CD8-positive, alpha-beta memory T cell (primary cell): ENCODE measurements around the gene DAPK3. TPM values are rescaled to one million over a fixed set of nuclear protein-coding genes. Genes with fewer than 3 reads are reported as not detected.

ENCODE experiments used
- CTCF ChIA-PET: fragments of 350-600 bp; sonication (Branson Sonifier 250); formaldehyde crosslinking; loops from one replicate; lab custom pipeline; 2021; ENCODE audit warnings: antibody characterized with exemption; lab: Charles Lee
- POLR2A ChIA-PET: fragments of 350-600 bp; sonication (Branson Sonifier 250); formaldehyde crosslinking; loops from one replicate; lab custom pipeline; 2021; ENCODE audit warnings: antibody characterized with exemption; lab: Charles Lee
- DNase-seq, 5 donors: peaks; one replicate each; pipeline versions ENCODE4 v3.0.0 to v3.0.0-alpha.2; 2020 to 2022; ENCODE audit warnings: mixed read lengths in 1 of 5
- H3K27ac ChIP-seq: one replicate; pipeline ENCODE4 v1.7.0; 2013; ENCODE audit warnings: low read depth, mild to moderate bottlenecking, low read length, moderate library complexity
- H3K27me3 ChIP-seq: 2 replicates; pipeline ENCODE4 v1.7.0; 2013; ENCODE audit warnings: low read length, mild to moderate bottlenecking; ENCODE audit not compliant: insufficient read depth, poor library complexity, severe bottlenecking
- H3K36me3 ChIP-seq: 2 replicates; pipeline ENCODE4 v1.7.0; 2013; ENCODE audit warnings: mild to moderate bottlenecking, low read length, moderate library complexity; ENCODE audit not compliant: insufficient read depth
- H3K4me1 ChIP-seq: 2 replicates; pipeline ENCODE4 v1.7.0; 2013; ENCODE audit warnings: mild to moderate bottlenecking, low read length, moderate library complexity; ENCODE audit not compliant: insufficient read depth
- H3K4me3 ChIP-seq: 2 replicates; pipeline ENCODE4 v1.7.0; 2013; ENCODE audit warnings: mild to moderate bottlenecking, low read length
- H3K9me3 ChIP-seq: 2 replicates; pipeline ENCODE4 v1.7.0; 2013; ENCODE audit warnings: mild to moderate bottlenecking, low read length
- H3K27ac Mint-ChIP-seq, 8 donors: one replicate each; pipeline ENCODE4 v1.8.0; 2020 to 2021; ENCODE audit warnings: mixed read lengths in 8 of 8, mild to moderate bottlenecking in 6 of 8, inconsistent platforms in 3 of 8, moderate library complexity in 3 of 8
- H3K27me3 Mint-ChIP-seq, 2 donors: one replicate each; pipeline ENCODE4 v1.8.0; 2020 to 2021; ENCODE audit warnings: mixed read lengths in 2 of 2, mild to moderate bottlenecking in 1 of 2, moderate library complexity in 1 of 2
- H3K36me3 Mint-ChIP-seq, 3 donors: one replicate each; pipeline ENCODE4 v1.8.0; 2020 to 2021; ENCODE audit warnings: mixed read lengths in 3 of 3, inconsistent platforms in 1 of 3, mild to moderate bottlenecking in 1 of 3
- H3K4me1 Mint-ChIP-seq, 3 donors: one replicate each; pipeline ENCODE4 v1.8.0; 2020 to 2021; ENCODE audit warnings: mixed read lengths in 3 of 3, inconsistent platforms in 1 of 3, mild to moderate bottlenecking in 1 of 3
- H3K4me3 Mint-ChIP-seq, 7 donors: one replicate each; pipeline ENCODE4 v1.8.0; 2020 to 2021; ENCODE audit warnings: mixed read lengths in 7 of 7, mild to moderate bottlenecking in 6 of 7, moderate library complexity in 4 of 7, inconsistent platforms in 2 of 7
- H3K9me3 Mint-ChIP-seq, 5 donors: one replicate each; pipeline ENCODE4 v1.8.0; 2020 to 2022; ENCODE audit warnings: mixed read lengths in 5 of 5, mild to moderate bottlenecking in 3 of 5, moderate library complexity in 2 of 5, inconsistent platforms in 1 of 5
- polyA plus RNA-seq: library from polyadenylated mRNA; unstranded; fragments of 300-500 nt; fragmentation: Illumina TruSeq; gene quantifications from one replicate; pipeline ENCODE4 v1.2.3, GENCODE V29; 2021
- total RNA-seq, 2 experiments: library from RNA; stranded (reverse); gene quantifications; one replicate each; pipeline ENCODE4 v1.2.3, GENCODE V29; 2021

Gene DAPK3
- 10 to 100 TPM; 42.5 to 44.9 TPM for total RNA-seq
- 38.5 TPM for polyA plus RNA-seq

DNA sequence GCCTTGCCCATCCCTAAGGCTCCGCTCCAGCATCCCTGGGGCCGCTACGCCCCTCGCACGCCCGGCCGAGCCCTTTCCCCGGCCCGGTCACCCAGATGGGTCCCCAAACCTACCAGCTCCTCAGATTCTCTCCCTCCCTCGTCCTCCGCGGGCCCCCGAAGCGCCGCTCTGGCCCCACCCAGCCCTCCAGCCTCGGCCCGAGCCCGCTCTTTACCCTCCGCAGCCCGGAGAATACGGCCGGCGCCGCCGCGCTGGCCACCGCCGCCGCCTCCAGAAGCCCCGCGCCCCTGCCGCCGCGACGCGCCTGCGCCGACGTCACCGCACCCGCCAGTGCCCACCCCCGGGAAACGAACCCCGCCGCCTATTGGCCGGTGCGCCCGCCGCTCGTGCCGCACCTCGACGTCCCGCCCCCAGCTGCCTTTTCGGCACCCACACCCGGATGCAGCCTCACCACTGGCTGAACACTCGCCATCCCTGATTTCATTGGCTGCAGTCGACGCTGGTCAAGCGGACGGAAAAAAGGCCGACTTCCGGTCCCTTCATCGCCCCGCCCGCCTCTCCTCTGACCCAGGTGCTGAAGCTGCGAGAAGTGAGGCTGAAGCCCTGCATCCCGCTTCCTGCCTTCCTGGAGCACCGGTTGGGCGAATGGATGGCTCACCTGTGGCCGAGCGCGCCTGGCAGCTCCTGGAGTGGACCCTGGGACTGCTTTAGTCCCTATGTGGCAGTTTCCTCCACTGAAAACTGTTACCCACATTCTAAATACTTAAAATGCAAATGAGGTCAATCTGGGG, at the start of gene DAPK3:
DAPK3 (minus strand) TSS at position 292 of the 791 bp plus-strand sequence. CDS start 1,364 bp downstream, outside the sequence.
- H3K36me3 ChIP-seq = peaks cover 9% of the 10 kb centered on the region
- peaks cover 0 to 3% of the 10 kb centered on the region in 2 donors for H3K27me3 Mint-ChIP-seq
- H3K4me1 Mint-ChIP-seq = peaks cover 21 to 39% (median 38%) of the 10 kb centered on the region in 3 donors
- peaks cover 0 to 43% (median 2%) of the 10 kb centered on the region in 3 donors for H3K36me3 Mint-ChIP-seq
- ChIA-PET CTCF (interaction anchor here (0.9 to 3.8 kb wide), 4 partner anchors 12 to 138 kb away, joined by 3 to 14 read pairs (median 6); partner anchors contain the start of gene EEF2), POLR2A (interaction anchor here (0.6 to 1.6 kb wide), 7 partner anchors 8 to 208 kb away, joined by 3 to 25 read pairs (median 4); partner anchors contain the start of genes EEF2 and MRPL54)
- peak within 1 kb of the TSS; percentile 84 for H3K27ac ChIP-seq
- H3K9me3 ChIP-seq = no peaks in the 10 kb centered on the region
- peak within 1 kb of the TSS; percentile 87 to 95 (median 89) for H3K4me3 Mint-ChIP-seq
- H3K27me3 ChIP-seq = no peaks in the 10 kb centered on the region
- peak within 1 kb of the TSS; percentile 80 to 95 (median 90) for H3K27ac Mint-ChIP-seq
- H3K4me1 ChIP-seq = peaks cover 18% of the 10 kb centered on the region
- H3K9me3 Mint-ChIP-seq = no peaks in the 10 kb centered on the region
- H3K4me3 ChIP-seq = peak within 1 kb of the TSS; percentile 84
- DNase-seq = peak; percentile 83 to 91 (median 87)

DNA sequence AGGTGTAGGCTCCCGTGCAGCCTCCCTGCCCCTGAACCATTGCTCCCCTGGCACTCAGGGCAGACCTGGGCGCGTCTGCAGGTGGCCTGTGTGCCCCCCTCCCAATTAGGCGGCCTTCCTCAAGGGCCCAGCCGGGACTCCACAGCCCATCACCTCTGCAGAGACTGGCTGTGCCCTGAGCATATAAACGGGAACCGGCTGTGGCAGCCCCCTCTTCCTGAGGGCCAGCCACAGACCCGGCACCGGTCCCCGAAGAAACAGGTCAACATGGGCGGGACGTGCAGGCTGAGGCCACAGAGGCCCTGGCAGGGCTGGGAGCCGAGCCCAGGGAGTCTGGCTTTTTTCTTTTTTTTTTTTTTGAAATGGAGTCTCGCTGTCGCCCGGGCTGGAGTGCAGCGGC, 48.7 kb upstream of the DAPK3 start:
- Histone ChIP-seq H3K9me3 (no peaks in the 10 kb centered on the region), H3K4me1 (no peaks in the 10 kb centered on the region), H3K36me3 (peaks cover 8% of the 10 kb centered on the region), H3K4me3 (no peak overlapping the region), H3K27ac (no peak overlapping the region), H3K27me3 (no peaks in the 10 kb centered on the region)
- Mint-ChIP-seq H3K4me1 (peaks cover 0 to 21% (median 3%) of the 10 kb centered on the region in 3 donors), H3K36me3 (peaks cover 3 to 50% (median 3%) of the 10 kb centered on the region in 3 donors), H3K9me3 (peaks cover 0 to 3% (median 0%) of the 10 kb centered on the region in 5 donors), H3K27me3 (no peaks in the 10 kb centered on the region), H3K4me3 (no peak overlapping the region), H3K27ac (no peak overlapping the region)
- CTCF ChIA-PET = no interaction called here
- no peak for DNase-seq
- POLR2A ChIA-PET = no interaction called here

DNA sequence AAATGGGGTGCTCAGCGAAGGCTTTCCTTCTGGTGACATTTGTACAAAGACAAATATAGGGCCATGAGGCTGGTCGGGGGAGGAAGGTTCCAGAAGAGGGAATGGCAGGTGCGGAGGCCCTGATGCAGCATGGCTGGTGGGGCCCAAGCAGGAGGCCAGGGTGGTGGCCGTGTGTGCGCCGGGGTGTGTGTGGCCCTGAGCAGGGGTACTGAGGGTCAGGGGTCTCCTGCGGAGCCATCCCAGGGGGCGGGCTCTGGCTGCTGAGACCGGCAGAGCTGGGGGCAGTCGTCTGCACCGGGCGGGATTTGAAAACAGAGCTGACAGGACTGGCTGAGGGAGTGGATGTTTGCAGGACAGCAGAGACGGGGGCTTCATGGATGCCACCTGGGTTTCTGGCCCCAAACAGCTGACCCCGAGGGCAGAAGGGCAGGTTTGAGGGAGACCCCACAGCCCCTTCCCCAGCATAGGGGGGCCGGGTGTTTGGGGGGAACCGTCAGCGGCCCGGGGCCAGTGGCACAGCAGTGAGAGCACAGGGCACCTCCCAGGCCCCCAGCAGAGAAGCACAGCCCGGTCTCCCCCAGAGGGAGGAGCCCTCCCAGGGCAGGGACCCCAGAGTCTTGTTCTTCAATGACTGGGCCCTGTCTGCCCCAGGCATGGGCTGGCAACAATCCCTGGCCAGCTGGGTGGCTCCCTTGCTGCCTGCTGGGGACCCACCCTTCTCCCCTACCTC, 48.0 kb upstream of the DAPK3 start:
- peak overlapping the region in 1 of 8 donors; percentile 17 for H3K27ac Mint-ChIP-seq
- H3K36me3 Mint-ChIP-seq = peaks cover 3 to 49% (median 3%) of the 10 kb centered on the region in 3 donors
- no peaks in the 10 kb centered on the region for H3K4me1 ChIP-seq
- ChIA-PET POLR2A (no interaction called here), CTCF (no interaction called here)
- no peak overlapping the region for H3K4me3 Mint-ChIP-seq
- peaks cover 0 to 27% (median 5%) of the 10 kb centered on the region in 3 donors for H3K4me1 Mint-ChIP-seq
- no peak for DNase-seq
- no peaks in the 10 kb centered on the region for H3K9me3 ChIP-seq
- no peak overlapping the region for H3K4me3 ChIP-seq
- H3K27ac ChIP-seq = no peak overlapping the region
- peaks cover 0 to 3% (median 0%) of the 10 kb centered on the region in 5 donors for H3K9me3 Mint-ChIP-seq
- no peaks in the 10 kb centered on the region for H3K27me3 Mint-ChIP-seq
- no peaks in the 10 kb centered on the region for H3K27me3 ChIP-seq
- H3K36me3 ChIP-seq = peaks cover 4% of the 10 kb centered on the region

DNA sequence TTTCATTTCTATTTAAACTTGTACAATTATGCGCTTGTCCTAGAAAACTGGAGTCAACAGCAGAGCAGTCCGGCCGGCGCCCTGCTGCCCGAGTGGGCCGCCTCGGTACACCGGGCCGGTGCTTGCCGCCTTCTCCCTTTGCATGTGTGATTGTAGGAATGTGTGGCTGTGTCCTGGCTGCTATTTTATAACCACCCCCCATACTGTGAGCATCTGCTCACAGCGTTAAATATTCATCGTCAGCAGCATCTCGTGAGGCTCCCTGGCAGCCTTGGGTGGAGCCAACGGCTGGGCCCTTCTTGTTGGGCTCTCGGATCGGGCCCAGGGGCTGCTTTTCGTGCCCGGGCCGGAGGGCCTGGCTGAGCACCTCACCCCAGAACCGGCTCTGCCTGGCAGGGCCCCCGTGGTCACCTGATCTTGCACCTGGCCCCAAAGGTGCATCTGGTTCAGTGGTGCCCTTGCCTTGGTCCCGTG, 47.3 kb upstream of the DAPK3 start:
- Histone ChIP-seq H3K4me1 (no peaks in the 10 kb centered on the region), H3K27me3 (no peaks in the 10 kb centered on the region), H3K27ac (no peak overlapping the region), H3K9me3 (no peaks in the 10 kb centered on the region), H3K36me3 (no peaks in the 10 kb centered on the region), H3K4me3 (no peak overlapping the region)
- Mint-ChIP-seq H3K4me1 (peaks cover 0 to 27% (median 5%) of the 10 kb centered on the region in 3 donors), H3K27me3 (no peaks in the 10 kb centered on the region), H3K9me3 (peaks cover 0 to 3% (median 0%) of the 10 kb centered on the region in 5 donors), H3K4me3 (no peak overlapping the region), H3K36me3 (peaks cover 3 to 49% (median 3%) of the 10 kb centered on the region in 3 donors), H3K27ac (no peak overlapping the region)
- ChIA-PET CTCF (no interaction called here), POLR2A (no interaction called here)
- no peak for DNase-seq

GRCh38 chr19:4016903-4017638, 46.2 kb upstream of the DAPK3 start:
- H3K36me3 Mint-ChIP-seq = peaks cover 2 to 58% (median 2%) of the 10 kb centered on the region in 3 donors
- peaks cover 0 to 2% (median 0%) of the 10 kb centered on the region in 5 donors for H3K9me3 Mint-ChIP-seq
- H3K27me3 Mint-ChIP-seq = no peaks in the 10 kb centered on the region
- H3K36me3 ChIP-seq = no peaks in the 10 kb centered on the region
- no peak for DNase-seq
- H3K4me1 ChIP-seq = no peaks in the 10 kb centered on the region
- H3K4me3 ChIP-seq = no peak overlapping the region
- H3K27me3 ChIP-seq = no peaks in the 10 kb centered on the region
- no peaks in the 10 kb centered on the region for H3K9me3 ChIP-seq
- CTCF ChIA-PET = no interaction called here
- H3K27ac ChIP-seq = no peak overlapping the region
- POLR2A ChIA-PET = no interaction called here
- peaks cover 4 to 38% (median 11%) of the 10 kb centered on the region in 3 donors for H3K4me1 Mint-ChIP-seq
- peak overlapping the region in 3 of 8 donors; percentile 32 to 47 (median 36) for H3K27ac Mint-ChIP-seq
- peak overlapping the region in 2 of 7 donors; percentile 9 to 20 for H3K4me3 Mint-ChIP-seq

- ChIA-PET CTCF (no interaction called here), POLR2A (no interaction called here)
- H3K9me3 ChIP-seq = no peaks in the 10 kb centered on the region
- Mint-ChIP-seq H3K36me3 (peaks cover 0 to 55% (median 0%) of the 10 kb centered on the region in 3 donors), H3K4me3 (peak overlapping the region in 2 of 7 donors; percentile 9 to 20), H3K27me3 (no peaks in the 10 kb centered on the region), H3K4me1 (peaks cover 4 to 38% (median 11%) of the 10 kb centered on the region in 3 donors), H3K9me3 (no peaks in the 10 kb centered on the region), H3K27ac (peak overlapping the region in 2 of 8 donors; percentile 21 to 27)
- no peak overlapping the region for H3K4me3 ChIP-seq
- H3K27me3 ChIP-seq = no peaks in the 10 kb centered on the region
- no peak for DNase-seq
- no peak overlapping the region for H3K27ac ChIP-seq
- peaks cover under 1% of the 10 kb centered on the region for H3K4me1 ChIP-seq
- no peaks in the 10 kb centered on the region for H3K36me3 ChIP-seq
Measured at GRCh38 chr19:4016486-4016885, 45.6 kb upstream of the DAPK3 start.

- Histone ChIP-seq H3K36me3 (no peaks in the 10 kb centered on the region), H3K27me3 (no peaks in the 10 kb centered on the region), H3K4me3 (no peak overlapping the region), H3K4me1 (peaks cover 6% of the 10 kb centered on the region), H3K9me3 (no peaks in the 10 kb centered on the region), H3K27ac (no peak overlapping the region)
- H3K27me3 Mint-ChIP-seq = no peaks in the 10 kb centered on the region
- ChIA-PET CTCF (no interaction called here), POLR2A (interaction anchor here (0.6 kb wide), 1 partner anchor 901 kb away, joined by 3 read pairs; no protein-coding TSS in a partner anchor)
- H3K4me3 Mint-ChIP-seq = no peak overlapping the region
- no peaks in the 10 kb centered on the region for H3K9me3 Mint-ChIP-seq
- peak overlapping the region in 1 of 8 donors; percentile 27 for H3K27ac Mint-ChIP-seq
- peaks cover 4 to 44% (median 15%) of the 10 kb centered on the region in 3 donors for H3K4me1 Mint-ChIP-seq
- peaks cover 0 to 57% (median 0%) of the 10 kb centered on the region in 3 donors for H3K36me3 Mint-ChIP-seq
- no peak for DNase-seq
Measured at GRCh38 chr19:4015705-4016402, 45.0 kb upstream of the DAPK3 start.
